Peyer's patch (tissue), 4 donors: ENCODE measurements around the gene CLEC20A. TPM values are rescaled to one million over a fixed set of nuclear protein-coding genes. Genes with fewer than 3 reads are reported as not detected.

Source experiments
- DNase-seq, 3 donors: peaks; one replicate each; pipeline ENCODE4 v3.0.0-alpha.2; 2017 to 2019
- H3K27ac ChIP-seq, 4 donors: fragments of 200-600 bp; sonication (generic); one replicate each; pipeline ENCODE4 v1.5.1; 2016 to 2019
- H3K27me3 ChIP-seq, 2 donors: fragments of 200-600 bp; sonication (generic); one replicate each; pipeline ENCODE4 v1.5.1; 2019
- H3K36me3 ChIP-seq, 3 donors: fragments of 200-600 bp; sonication (generic); one replicate each; pipeline ENCODE4 v1.5.1; 2016 to 2019
- H3K4me1 ChIP-seq, 4 donors: fragments of 200-600 bp; sonication (generic); one replicate each; pipeline ENCODE4 v1.5.1; 2016 to 2019
- H3K4me3 ChIP-seq, 4 donors: fragments of 200-600 bp; sonication (generic); 1 replicate in 3 of 4; 2 replicates in 1 of 4; pipeline ENCODE4 v1.5.1; 2016 to 2019; ENCODE audit warnings: mild to moderate bottlenecking in 1 of 4
- H3K9me3 ChIP-seq, 4 donors: fragments of 200-600 bp; sonication (generic); one replicate each; pipeline ENCODE4 v1.5.1; 2016 to 2019; ENCODE audit warnings: mild to moderate bottlenecking in 1 of 4
- CTCF ChIP-seq, 6 experiments: fragments of 450-650 bp in 4 of 6; fragments of 200-600 bp in 2 of 6; sonication (generic) in 1 of 6; IDR thresholded peaks; one replicate each; pipeline ENCODE4 v1.5.1; 2017 to 2019; ENCODE audit warnings: antibody characterized with exemption in 6 of 6, mild to moderate bottlenecking in 3 of 6, moderate library complexity in 1 of 6
- POLR2A ChIP-seq, 2 donors: fragments of 450-650 bp; IDR thresholded peaks; one replicate each; pipeline ENCODE4 v1.5.1; 2017; ENCODE audit warnings: antibody characterized with exemption in 2 of 2, mild to moderate bottlenecking in 2 of 2, moderate library complexity in 2 of 2
- total RNA-seq, 4 donors: library from RNA; depleted of rRNA; stranded (reverse); fragments of >200 nt; gene quantifications; one replicate each; pipeline ENCODE4 v1.1.0, GENCODE V29; 2016

The CLEC20A gene
- total RNA-seq, 4 donors from 2014 or later: not detected

GRCh38 chr1:178518894-178519293, 22.1 kb upstream of the CLEC20A start:
- no peak overlapping the region for H3K4me3 ChIP-seq
- peak in 1 of 3 donors; percentile 43 for DNase-seq
- no peaks in the 10 kb centered on the region for H3K27me3 ChIP-seq
- no peaks in the 10 kb centered on the region for H3K9me3 ChIP-seq
- H3K27ac ChIP-seq: no peak overlapping the region
- TF ChIP-seq POLR2A (IDR thresholded peaks at IDR 0.05) (no peak), CTCF (IDR thresholded peaks at IDR 0.05) (no peak)
- no peaks in the 10 kb centered on the region for H3K36me3 ChIP-seq
- H3K4me1 ChIP-seq: no peaks in the 10 kb centered on the region

- Histone ChIP-seq H3K27me3 (no peaks in the 10 kb centered on the region), H3K27ac (no peak overlapping the region), H3K36me3 (no peaks in the 10 kb centered on the region), H3K4me1 (no peaks in the 10 kb centered on the region), H3K9me3 (no peaks in the 10 kb centered on the region), H3K4me3 (no peak overlapping the region)
- no peak for DNase-seq
- no peak for TF ChIP-seq POLR2A (IDR thresholded peaks at IDR 0.05)
- TF ChIP-seq CTCF (IDR thresholded peaks at IDR 0.05): no peak
Measured at GRCh38 chr1:178516110-178516509, 19.3 kb upstream of the CLEC20A start.

GRCh38 chr1:178513278-178513983, 16.7 kb upstream of the CLEC20A start:
- DNase-seq: peak in 1 of 3 donors; percentile 37
- Histone ChIP-seq H3K4me3 (no peak overlapping the region), H3K4me1 (no peaks in the 10 kb centered on the region), H3K27me3 (no peaks in the 10 kb centered on the region), H3K9me3 (no peaks in the 10 kb centered on the region), H3K36me3 (no peaks in the 10 kb centered on the region), H3K27ac (no peak overlapping the region)
- TF ChIP-seq CTCF (IDR thresholded peaks at IDR 0.05): peak in 2 of 6 experiments; percentile 5 to 13
- no peak for TF ChIP-seq POLR2A (IDR thresholded peaks at IDR 0.05)

- Histone ChIP-seq H3K27ac (no peak within 1 kb of the TSS), H3K4me1 (no peaks in the 10 kb centered on the region), H3K9me3 (no peaks in the 10 kb centered on the region), H3K4me3 (no peak within 1 kb of the TSS), H3K27me3 (no peaks in the 10 kb centered on the region), H3K36me3 (no peaks in the 10 kb centered on the region)
- DNase-seq: peak in 1 of 3 donors; percentile 16
- TF ChIP-seq POLR2A (IDR thresholded peaks at IDR 0.05) (no peak), CTCF (IDR thresholded peaks at IDR 0.05) (no peak)
Measured at GRCh38 chr1:178512566-178513277, 16.0 kb upstream of the CLEC20A start, which contains the start of gene TEX35. Gene TEX35, plus strand, starts transcription at chr1:178513109. Its CDS starts 80 bp downstream, at chr1:178513189.

GRCh38 chr1:178510155-178510554, 13.4 kb upstream of the CLEC20A start:
- Histone ChIP-seq H3K27me3 (no peaks in the 10 kb centered on the region), H3K4me1 (no peaks in the 10 kb centered on the region), H3K4me3 (no peak overlapping the region), H3K36me3 (no peaks in the 10 kb centered on the region), H3K9me3 (no peaks in the 10 kb centered on the region), H3K27ac (no peak overlapping the region)
- TF ChIP-seq POLR2A (IDR thresholded peaks at IDR 0.05): no peak
- no peak for TF ChIP-seq CTCF (IDR thresholded peaks at IDR 0.05)
- no peak for DNase-seq
